Activated CD8-positive, alpha-beta T cell treated with anti-CD3 and anti-CD28 coated beads for 36 hours (primary cell): ENCODE measurements around the gene SMAP1. TPM values are rescaled to one million over a fixed set of nuclear protein-coding genes. Genes with fewer than 3 reads are reported as not detected.

Source experiments
- ATAC-seq: fragments of 200-7000 bp; cut with Tn5 transposase; one replicate; pipeline ENCODE4 v1.10.0; 2021; ENCODE audit warnings: mild to moderate bottlenecking, moderate library complexity
- CTCF ChIA-PET: fragments of 350-600 bp; sonication (Branson Sonifier 250); formaldehyde crosslinking; loops from one replicate; lab custom pipeline; 2021; ENCODE audit warnings: antibody characterized with exemption; lab: Charles Lee
- POLR2A ChIA-PET: fragments of 350-600 bp; sonication (Branson Sonifier 250); formaldehyde crosslinking; loops from one replicate; lab custom pipeline; 2021; ENCODE audit warnings: antibody characterized with exemption; lab: Charles Lee
- DNase-seq: peaks from one replicate; pipeline ENCODE4 v3.0.0-alpha.2; 2020
- H3K27ac Mint-ChIP-seq: one replicate; pipeline ENCODE4 v1.8.0; 2021; ENCODE audit warnings: mild to moderate bottlenecking, mixed read lengths
- H3K27me3 Mint-ChIP-seq: one replicate; pipeline ENCODE4 v1.8.0; 2021; ENCODE audit warnings: mixed read lengths
- H3K36me3 Mint-ChIP-seq: one replicate; pipeline ENCODE4 v1.8.0; 2021; ENCODE audit warnings: low read depth, mixed read lengths
- H3K4me1 Mint-ChIP-seq: one replicate; pipeline ENCODE4 v1.8.0; 2021; ENCODE audit warnings: low read depth, mixed read lengths
- H3K4me3 Mint-ChIP-seq: one replicate; pipeline ENCODE4 v1.8.0; 2021; ENCODE audit warnings: mild to moderate bottlenecking, moderate library complexity, mixed read lengths
- H3K9me3 Mint-ChIP-seq: one replicate; pipeline ENCODE4 v1.8.0; 2021; ENCODE audit warnings: mixed read lengths
- intact Hi-C: fragments of 100-400 bp; cut with micrococcal nuclease; formaldehyde crosslinking; loops from one replicate; pipeline ENCODE4 v1.10.0; 2022
- total RNA-seq, 2 experiments: library from RNA; stranded (reverse); gene quantifications; one replicate each; pipeline ENCODE4 v1.2.3, GENCODE V29; 2021
- TF ChIP-seq, protein P1 (sequence below): fragments of 200-600 bp; IDR thresholded peaks from one replicate; pipeline ENCODE4 v1.8.0; 2022; ENCODE audit warnings: antibody characterized with exemption, mild to moderate bottlenecking

Gene SMAP1
- total RNA-seq, 2 experiments from 2014 or later: 24.1 to 26.3 TPM

DNA sequence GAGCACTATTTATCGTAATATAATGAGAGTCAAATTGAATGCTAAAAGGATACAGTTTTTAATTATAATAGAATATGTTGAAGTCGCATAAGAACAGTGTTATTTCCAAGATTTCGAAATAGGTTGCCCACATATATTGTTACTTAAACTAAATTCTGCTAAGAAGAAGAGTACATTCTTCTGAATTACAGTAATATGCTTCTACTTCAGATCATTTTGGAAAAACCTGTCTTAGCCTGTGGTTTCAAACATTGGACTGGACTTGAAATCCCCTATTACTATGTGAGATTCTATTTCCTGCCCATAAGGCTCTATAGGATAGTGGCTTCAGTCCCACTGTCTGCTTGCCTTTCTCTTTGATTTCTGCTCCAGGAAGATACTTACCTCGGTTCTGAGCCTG is 152.0 kb downstream of the SMAP1 start:
- TF ChIP-seq, protein P1, sequence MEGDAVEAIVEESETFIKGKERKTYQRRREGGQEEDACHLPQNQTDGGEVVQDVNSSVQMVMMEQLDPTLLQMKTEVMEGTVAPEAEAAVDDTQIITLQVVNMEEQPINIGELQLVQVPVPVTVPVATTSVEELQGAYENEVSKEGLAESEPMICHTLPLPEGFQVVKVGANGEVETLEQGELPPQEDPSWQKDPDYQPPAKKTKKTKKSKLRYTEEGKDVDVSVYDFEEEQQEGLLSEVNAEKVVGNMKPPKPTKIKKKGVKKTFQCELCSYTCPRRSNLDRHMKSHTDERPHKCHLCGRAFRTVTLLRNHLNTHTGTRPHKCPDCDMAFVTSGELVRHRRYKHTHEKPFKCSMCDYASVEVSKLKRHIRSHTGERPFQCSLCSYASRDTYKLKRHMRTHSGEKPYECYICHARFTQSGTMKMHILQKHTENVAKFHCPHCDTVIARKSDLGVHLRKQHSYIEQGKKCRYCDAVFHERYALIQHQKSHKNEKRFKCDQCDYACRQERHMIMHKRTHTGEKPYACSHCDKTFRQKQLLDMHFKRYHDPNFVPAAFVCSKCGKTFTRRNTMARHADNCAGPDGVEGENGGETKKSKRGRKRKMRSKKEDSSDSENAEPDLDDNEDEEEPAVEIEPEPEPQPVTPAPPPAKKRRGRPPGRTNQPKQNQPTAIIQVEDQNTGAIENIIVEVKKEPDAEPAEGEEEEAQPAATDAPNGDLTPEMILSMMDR: no peak
- no peaks in the 10 kb centered on the region for H3K4me1 Mint-ChIP-seq

GRCh38 chr6:70820778-70821177 is 153.1 kb downstream of the SMAP1 start:
- Mint-ChIP-seq H3K9me3 (peaks cover 9% of the 10 kb centered on the region), H3K4me1 (no peaks in the 10 kb centered on the region), H3K27me3 (no peaks in the 10 kb centered on the region), H3K27ac (no peak overlapping the region), H3K4me3 (no peak overlapping the region), H3K36me3 (peaks cover 5% of the 10 kb centered on the region)
- intact Hi-C loops: no loop called here
- DNase-seq (no peak), ATAC-seq (no peak)
- POLR2A ChIA-PET: no interaction called here
- CTCF ChIA-PET: no interaction called here
- TF ChIP-seq, protein P1: no peak

More for the DNA sequence above, 152.0 kb downstream of the SMAP1 start:
- CTCF ChIA-PET: no interaction called here
- DNase-seq (no peak), ATAC-seq (no peak)
- Mint-ChIP-seq H3K4me3 (no peak overlapping the region), H3K36me3 (peaks cover 5% of the 10 kb centered on the region), H3K27me3 (no peaks in the 10 kb centered on the region), H3K9me3 (peaks cover 9% of the 10 kb centered on the region), H3K27ac (no peak overlapping the region)
- intact Hi-C loops: no loop called here
- POLR2A ChIA-PET: no interaction called here

- DNase-seq: no peak
- Mint-ChIP-seq H3K9me3 (peaks cover 9% of the 10 kb centered on the region), H3K27ac (no peak overlapping the region), H3K4me3 (no peak overlapping the region), H3K36me3 (peaks cover 5% of the 10 kb centered on the region), H3K27me3 (no peaks in the 10 kb centered on the region), H3K4me1 (no peaks in the 10 kb centered on the region)
- intact Hi-C loops: no loop called here
- ATAC-seq: no peak
- POLR2A ChIA-PET: no interaction called here
- CTCF ChIA-PET: interaction anchor here (1.2 kb wide), 1 partner anchor 63 kb away, joined by 7 read pairs; no protein-coding TSS in a partner anchor
- TF ChIP-seq, protein P1: no peak
These were observed 154.1 kb downstream of the SMAP1 start for GRCh38 chr6:70821751-70822150.

DNA sequence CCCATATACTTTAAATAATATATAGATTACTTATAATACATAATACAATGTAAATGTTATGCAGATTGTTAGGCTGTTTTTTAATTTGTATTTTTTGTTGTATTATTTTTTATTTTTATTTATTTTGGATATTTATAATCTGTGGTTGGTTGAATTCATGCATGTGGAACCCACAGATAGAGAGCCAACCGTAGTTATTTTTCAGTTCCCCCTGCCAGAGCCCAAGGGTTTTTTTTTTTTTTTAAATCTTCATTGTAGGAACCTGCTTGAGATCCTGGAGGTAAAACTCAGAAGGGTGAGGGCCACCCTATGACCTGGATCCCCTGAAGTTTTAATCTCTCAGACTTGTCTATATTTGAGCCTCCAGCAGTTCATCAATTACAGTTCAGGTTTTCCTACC is 156.0 kb downstream of the SMAP1 start:
- peaks cover 7% of the 10 kb centered on the region for H3K4me1 Mint-ChIP-seq
- H3K27ac Mint-ChIP-seq: no peak overlapping the region
- H3K36me3 Mint-ChIP-seq: peaks cover 5% of the 10 kb centered on the region
- intact Hi-C loops: no loop called here
- ChIA-PET CTCF (interaction anchor here (1.2 to 2.5 kb wide), 2 partner anchors 15 to 61 kb away, joined by 4 to 6 read pairs; no protein-coding TSS in a partner anchor), POLR2A (interaction anchor here (0.9 kb wide), 1 partner anchor 11 kb away, joined by 3 read pairs; no protein-coding TSS in a partner anchor)
- no peak for DNase-seq
- TF ChIP-seq, protein P1: no peak
- no peaks in the 10 kb centered on the region for H3K27me3 Mint-ChIP-seq
- ATAC-seq: no peak
- peaks cover 9% of the 10 kb centered on the region for H3K9me3 Mint-ChIP-seq
- no peak overlapping the region for H3K4me3 Mint-ChIP-seq

DNA sequence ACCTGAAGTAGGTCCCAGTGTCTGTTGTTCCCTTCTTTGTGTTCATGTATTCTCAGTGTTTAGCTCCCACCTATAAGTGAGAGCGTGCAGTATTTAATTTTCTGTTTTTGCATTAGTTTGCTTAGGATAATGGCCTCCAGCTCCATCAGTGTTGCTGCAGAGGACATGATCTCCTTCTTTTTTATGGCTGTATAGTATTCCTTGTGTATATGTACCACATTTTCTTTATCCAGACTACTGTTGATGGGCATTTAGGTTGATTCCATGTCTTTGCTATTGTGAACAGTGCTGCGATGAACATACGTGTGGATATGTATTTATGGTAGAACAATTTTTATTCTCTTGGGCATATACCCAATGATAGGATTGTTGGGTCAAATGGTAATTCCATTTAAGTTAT is 163.7 kb downstream of the SMAP1 start:
- CTCF ChIA-PET: no interaction called here
- peaks cover 8% of the 10 kb centered on the region for H3K36me3 Mint-ChIP-seq
- no peaks in the 10 kb centered on the region for H3K27me3 Mint-ChIP-seq
- DNase-seq (no peak), ATAC-seq (no peak)
- POLR2A ChIA-PET: no interaction called here
- TF ChIP-seq, protein P1: no peak
- H3K4me3 Mint-ChIP-seq: no peak overlapping the region
- H3K4me1 Mint-ChIP-seq: peaks cover 7% of the 10 kb centered on the region
- no peak overlapping the region for H3K27ac Mint-ChIP-seq
- intact Hi-C loops: no loop called here
- peaks cover 5% of the 10 kb centered on the region for H3K9me3 Mint-ChIP-seq
